Body of pancreas (tissue), 4 donors: Measurements from ENCODE around the gene DNAH10. TPM values are rescaled to one million over a fixed set of nuclear protein-coding genes. Genes with fewer than 3 reads are reported as not detected.

ENCODE experiments used
- ATAC-seq: fragments of 150-250 bp; one replicate; pipeline ENCODE4 v1.9.1; 2016
- DNase-seq, 4 donors: peaks; one replicate each; pipeline ENCODE4 v3.0.0-alpha.2; 2019
- H3K27ac ChIP-seq, 4 donors: fragments of 200-600 bp; sonication (generic); 1 replicate in 3 of 4; 2 replicates in 1 of 4; pipeline versions ENCODE4 v1.5.1 to v1.6.1; 2016 to 2019; ENCODE audit warnings: mild to moderate bottlenecking in 1 of 4, mixed read lengths in 1 of 4, moderate library complexity in 1 of 4
- H3K27me3 ChIP-seq, 2 donors: fragments of 200-600 bp; sonication (generic); one replicate each; pipeline ENCODE4 v1.6.0; 2016; ENCODE audit warnings: mild to moderate bottlenecking in 1 of 2
- H3K36me3 ChIP-seq, 2 donors: fragments of 200-600 bp; sonication (generic); replicated peaks in 1 of 2; 2 replicates each; pipeline ENCODE4 v1.5.1; 2016; ENCODE audit warnings: low read depth in 2 of 2; ENCODE audit not compliant: insufficient read depth in 1 of 2
- H3K4me1 ChIP-seq: fragments of 200-600 bp; sonication (generic); one replicate; pipeline ENCODE4 v1.6.0; 2016
- H3K4me3 ChIP-seq, 2 donors: fragments of 200-600 bp; sonication (generic); 1 replicate in 1 of 2; 2 replicates in 1 of 2; pipeline ENCODE4 v1.5.1; 2016 to 2019
- H3K9me3 ChIP-seq, 3 donors: fragments of 200-600 bp; sonication (generic); 1 replicate in 2 of 3; 2 replicates in 1 of 3; pipeline ENCODE4 v1.5.1; 2016
- POLR2A ChIP-seq, 3 donors: fragments of 450-650 bp; IDR thresholded peaks; one replicate each; pipeline ENCODE4 v1.6.1; 2016; ENCODE audit warnings: antibody characterized with exemption in 3 of 3, mild to moderate bottlenecking in 2 of 3
- WGBS, 2 donors: methylation state at CpG; one replicate each; pipeline ENCODE4 v1.1.5; 2017; 5-methylcytosine and 5-hydroxymethylcytosine counted together
- intact Hi-C: fragments of 100-400 bp; cut with DNase I; formaldehyde crosslinking; loops from one replicate; pipeline ENCODE4 v1.15.1; 2023
- total RNA-seq, 2 donors: library from RNA; depleted of rRNA; stranded (reverse); fragments of >200 nt; gene quantifications; one replicate each; pipeline ENCODE4 v1.1.0, GENCODE V29; 2016
- TF ChIP-seq, protein P1 (sequence below), 7 experiments: fragments of 450-650 bp in 4 of 7; fragments of 200-600 bp in 3 of 7; sonication (generic) in 3 of 7; IDR thresholded peaks; one replicate each; pipeline ENCODE4 v1.5.1; 2016 to 2019; ENCODE audit warnings: antibody characterized with exemption in 7 of 7

Gene DNAH10
- total RNA-seq, 2 donors from 2014 or later, result 0.26 TPM; not detected in 1

DNA sequence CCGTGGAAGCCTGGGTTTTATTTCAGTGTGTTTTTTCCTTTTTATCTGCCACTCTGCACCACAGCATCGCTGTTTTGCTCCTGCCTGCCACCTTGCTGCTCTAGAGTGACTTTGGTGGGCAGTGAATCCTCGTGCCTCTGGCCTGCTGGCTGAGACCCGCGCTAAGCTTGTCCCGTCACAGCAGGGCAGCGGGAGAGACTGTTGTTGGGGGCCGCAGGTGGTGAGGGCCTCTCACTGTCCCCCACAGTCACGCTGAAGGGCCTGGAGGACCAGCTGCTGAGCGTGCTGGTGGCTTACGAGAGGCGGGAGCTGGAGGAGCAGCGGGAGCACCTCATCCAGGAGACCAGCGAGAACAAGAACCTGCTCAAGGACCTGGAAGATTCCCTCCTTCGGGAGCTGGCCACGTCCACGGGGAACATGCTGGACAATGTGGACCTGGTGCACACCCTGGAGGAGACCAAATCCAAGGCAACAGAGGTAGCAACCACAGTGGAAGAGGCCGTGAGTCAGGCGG is 155.3 kb downstream of the DNAH10 start:
- ATAC-seq (no peak), DNase-seq (no peak)
- no peak overlapping the region for H3K27ac ChIP-seq
- H3K27me3 ChIP-seq, result no peaks in the 10 kb centered on the region
- 72 to 77% methylated on average over 15 to 19 of the region's 19 CpGs for WGBS, 2 donors
- no peaks in the 10 kb centered on the region for H3K36me3 ChIP-seq
- no peak for TF ChIP-seq POLR2A (IDR thresholded peaks at IDR 0.05)
- TF ChIP-seq, protein P1, sequence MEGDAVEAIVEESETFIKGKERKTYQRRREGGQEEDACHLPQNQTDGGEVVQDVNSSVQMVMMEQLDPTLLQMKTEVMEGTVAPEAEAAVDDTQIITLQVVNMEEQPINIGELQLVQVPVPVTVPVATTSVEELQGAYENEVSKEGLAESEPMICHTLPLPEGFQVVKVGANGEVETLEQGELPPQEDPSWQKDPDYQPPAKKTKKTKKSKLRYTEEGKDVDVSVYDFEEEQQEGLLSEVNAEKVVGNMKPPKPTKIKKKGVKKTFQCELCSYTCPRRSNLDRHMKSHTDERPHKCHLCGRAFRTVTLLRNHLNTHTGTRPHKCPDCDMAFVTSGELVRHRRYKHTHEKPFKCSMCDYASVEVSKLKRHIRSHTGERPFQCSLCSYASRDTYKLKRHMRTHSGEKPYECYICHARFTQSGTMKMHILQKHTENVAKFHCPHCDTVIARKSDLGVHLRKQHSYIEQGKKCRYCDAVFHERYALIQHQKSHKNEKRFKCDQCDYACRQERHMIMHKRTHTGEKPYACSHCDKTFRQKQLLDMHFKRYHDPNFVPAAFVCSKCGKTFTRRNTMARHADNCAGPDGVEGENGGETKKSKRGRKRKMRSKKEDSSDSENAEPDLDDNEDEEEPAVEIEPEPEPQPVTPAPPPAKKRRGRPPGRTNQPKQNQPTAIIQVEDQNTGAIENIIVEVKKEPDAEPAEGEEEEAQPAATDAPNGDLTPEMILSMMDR (IDR thresholded peaks at IDR 0.05), result no peak
- no peaks in the 10 kb centered on the region for H3K4me1 ChIP-seq
- H3K4me3 ChIP-seq, result no peak overlapping the region
- intact Hi-C loops, result no loop called here
- H3K9me3 ChIP-seq, result no peaks in the 10 kb centered on the region

DNA sequence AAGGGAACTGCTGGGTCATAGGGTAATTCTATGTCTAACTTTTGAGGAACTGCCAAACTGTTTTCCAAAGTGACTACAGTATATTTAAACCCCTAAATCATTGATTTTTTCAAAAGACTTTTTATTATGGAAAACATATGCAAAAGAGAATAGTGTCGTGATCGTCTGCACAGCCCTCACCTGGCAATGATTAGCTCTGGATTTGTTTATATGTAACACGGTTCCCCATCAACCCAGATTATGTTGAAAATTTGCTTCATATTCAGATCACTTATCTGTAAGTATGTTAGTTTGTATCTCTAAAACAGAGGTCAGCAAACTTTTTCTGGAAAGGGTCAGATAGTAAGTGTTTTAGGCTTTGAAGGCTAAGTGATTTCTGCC is 157.9 kb downstream of the DNAH10 start:
- intact Hi-C loops, result no loop called here
- TF ChIP-seq POLR2A (IDR thresholded peaks at IDR 0.05), result no peak
- TF ChIP-seq, protein P1 (IDR thresholded peaks at IDR 0.05), result no peak
- no peak for ATAC-seq
- H3K4me1 ChIP-seq, result no peaks in the 10 kb centered on the region
- no peak overlapping the region for H3K27ac ChIP-seq
- H3K36me3 ChIP-seq, result no peaks in the 10 kb centered on the region
- no peak for DNase-seq
- no peaks in the 10 kb centered on the region for H3K9me3 ChIP-seq
- no peak overlapping the region for H3K4me3 ChIP-seq
- WGBS, 2 donors, result 42 to 57% methylated on average over 3 of the region's 3 CpGs
- H3K27me3 ChIP-seq, result no peaks in the 10 kb centered on the region

DNA sequence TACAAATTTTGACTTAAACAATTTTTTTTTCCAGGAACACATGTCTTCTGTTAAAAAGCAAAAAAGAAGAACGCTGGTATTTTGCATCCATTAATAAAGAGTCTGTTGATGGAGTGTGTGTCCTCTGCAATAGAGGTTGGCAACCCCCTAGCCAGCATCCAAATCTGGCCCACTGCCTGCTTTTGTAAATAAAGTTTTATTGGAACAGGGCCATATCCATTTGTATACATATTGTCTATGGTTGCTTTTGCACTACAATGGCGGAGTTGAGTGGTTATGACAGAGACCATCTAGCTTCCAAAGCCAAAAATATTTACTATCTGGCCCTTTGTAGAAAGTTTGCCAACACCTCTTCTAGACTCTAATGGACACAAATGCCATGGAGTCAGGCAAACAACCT is 160.9 kb downstream of the DNAH10 start:
- no peaks in the 10 kb centered on the region for H3K9me3 ChIP-seq
- DNase-seq, result no peak
- no peak overlapping the region for H3K27ac ChIP-seq
- TF ChIP-seq, protein P1 (IDR thresholded peaks at IDR 0.05), result no peak
- TF ChIP-seq POLR2A (IDR thresholded peaks at IDR 0.05), result no peak
- intact Hi-C loops, result no loop called here
- H3K4me1 ChIP-seq, result no peaks in the 10 kb centered on the region
- no peaks in the 10 kb centered on the region for H3K36me3 ChIP-seq
- no peak overlapping the region for H3K4me3 ChIP-seq
- WGBS, 2 donors, result 76 to 88% methylated on average over 2 of the region's 2 CpGs
- ATAC-seq, result no peak
- no peaks in the 10 kb centered on the region for H3K27me3 ChIP-seq

DNA sequence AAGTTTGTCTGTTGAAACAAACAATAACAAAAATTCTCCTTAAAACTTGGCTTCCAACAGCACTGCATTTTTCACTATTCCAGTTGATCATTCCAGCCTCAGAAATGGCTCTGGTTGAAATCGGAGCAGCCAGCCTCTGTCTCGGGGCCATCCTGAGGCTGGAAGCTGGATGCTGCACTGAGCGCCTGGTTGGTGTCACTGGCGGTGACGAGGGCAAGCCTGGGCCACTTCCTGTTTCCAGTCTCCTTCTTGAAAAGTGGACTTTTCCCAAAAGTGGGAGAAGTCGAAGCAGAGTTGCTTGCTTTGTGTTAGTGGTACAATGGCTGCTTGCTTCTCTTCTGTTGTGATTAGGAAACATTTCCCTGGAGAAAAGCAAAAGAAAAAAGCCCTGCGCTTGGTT is 161.8 kb downstream of the DNAH10 start:
- no peak for ATAC-seq
- H3K4me1 ChIP-seq, result no peaks in the 10 kb centered on the region
- H3K9me3 ChIP-seq, result no peaks in the 10 kb centered on the region
- TF ChIP-seq, protein P1 (IDR thresholded peaks at IDR 0.05), result no peak
- no peak for TF ChIP-seq POLR2A (IDR thresholded peaks at IDR 0.05)
- no peaks in the 10 kb centered on the region for H3K36me3 ChIP-seq
- intact Hi-C loops, result no loop called here
- no peak for DNase-seq
- H3K27ac ChIP-seq, result no peak overlapping the region
- no peak overlapping the region for H3K4me3 ChIP-seq
- no peaks in the 10 kb centered on the region for H3K27me3 ChIP-seq
- 75 to 87% methylated on average over 7 of the region's 7 CpGs for WGBS, 2 donors

DNA sequence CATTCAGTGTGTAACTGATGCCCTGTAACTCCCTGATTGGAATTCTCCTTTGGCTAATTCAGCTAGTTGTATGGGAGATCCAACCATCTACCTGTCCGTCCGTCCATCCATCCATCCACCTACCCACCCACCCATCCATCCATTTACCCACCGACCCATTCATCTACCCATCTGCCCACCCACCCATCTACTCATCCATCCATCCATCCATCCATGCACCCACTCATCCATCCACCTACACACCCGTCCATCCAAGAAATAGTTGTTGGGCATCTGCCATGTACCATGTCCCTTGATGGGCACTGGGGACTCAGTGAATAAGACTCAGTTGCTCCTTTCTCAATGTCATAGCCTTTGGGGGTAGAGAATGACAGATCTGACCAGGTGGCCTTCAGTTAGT is 162.4 kb downstream of the DNAH10 start:
- Histone ChIP-seq H3K4me1 (no peaks in the 10 kb centered on the region), H3K4me3 (no peak overlapping the region), H3K9me3 (no peaks in the 10 kb centered on the region), H3K27me3 (no peaks in the 10 kb centered on the region), H3K27ac (no peak overlapping the region), H3K36me3 (no peaks in the 10 kb centered on the region)
- ATAC-seq (no peak), DNase-seq (no peak)
- intact Hi-C loops, result no loop called here
- TF ChIP-seq, protein P1 (IDR thresholded peaks at IDR 0.05), result no peak
- no peak for TF ChIP-seq POLR2A (IDR thresholded peaks at IDR 0.05)
- 74 to 87% methylated on average over 4 of the region's 4 CpGs for WGBS, 2 donors
